KMS-11 (cell line): Measurements from ENCODE around the gene L1CAM.

Experiments used
- H2AFZ ChIP-seq: fragments of 200-600 bp; sonication (generic); 2 replicates; pipeline ENCODE4 v1.6.1; 2016; ENCODE audit warnings: antibody characterized with exemption, mixed run types, low read depth
- H3K27ac ChIP-seq: fragments of 200-600 bp; sonication (generic); 2 replicates; pipeline ENCODE4 v1.6.1; 2016; ENCODE audit warnings: mild to moderate bottlenecking, mixed run types
- H3K27me3 ChIP-seq: fragments of 200-600 bp; sonication (generic); 2 replicates; pipeline ENCODE4 v1.6.1; 2017; ENCODE audit warnings: mild to moderate bottlenecking, low read depth, mixed run types, moderate library complexity; ENCODE audit not compliant: insufficient read depth
- H3K36me3 ChIP-seq: fragments of 200-600 bp; sonication (generic); 2 replicates; pipeline ENCODE4 v1.6.1; 2017; ENCODE audit warnings: mild to moderate bottlenecking, mixed run types; ENCODE audit not compliant: insufficient read depth
- H3K4me1 ChIP-seq: fragments of 200-600 bp; sonication (generic); 2 replicates; pipeline ENCODE4 v1.6.1; 2016; ENCODE audit warnings: mild to moderate bottlenecking, low read depth, mixed run types; ENCODE audit not compliant: poor library complexity, severe bottlenecking
- H3K4me2 ChIP-seq: fragments of 200-600 bp; sonication (generic); 2 replicates; pipeline ENCODE4 v1.7.0; 2016; ENCODE audit warnings: mild to moderate bottlenecking, mixed run types
- H3K4me3 ChIP-seq: fragments of 200-600 bp; sonication (generic); IDR thresholded peaks from 2 replicates; pipeline ENCODE4 v1.6.1; 2017; ENCODE audit warnings: low read depth, low read length, mixed read lengths; ENCODE audit not compliant: insufficient read depth
- H3K79me2 ChIP-seq: fragments of 200-600 bp; sonication (generic); 2 replicates; pipeline ENCODE4 v1.6.1; 2016; ENCODE audit warnings: low read depth, mixed run types; ENCODE audit not compliant: insufficient read depth
- H3K9ac ChIP-seq: fragments of 200-600 bp; sonication (generic); 2 replicates; pipeline ENCODE4 v1.6.1; 2016; ENCODE audit warnings: mild to moderate bottlenecking, mixed run types
- H4K20me1 ChIP-seq: fragments of 200-600 bp; sonication (generic); 2 replicates; pipeline ENCODE4 v1.6.1; 2016; ENCODE audit warnings: mild to moderate bottlenecking, mixed run types; ENCODE audit not compliant: insufficient read depth
- CTCF ChIP-seq: fragments of 200-600 bp; sonication (generic); conservative IDR thresholded peaks from 2 replicates; pipeline ENCODE4 v1.6.1; 2017; ENCODE audit warnings: low read depth, mild to moderate bottlenecking, antibody characterized with exemption, low read length, moderate library complexity, mixed read lengths

Gene L1CAM

GRCh38 chrX:153927672-153927921, 41.6 kb upstream of the L1CAM start:
- no peak for TF ChIP-seq CTCF
- Histone ChIP-seq H3K36me3 (no peaks in the 10 kb centered on the region), H3K4me3 (no peak overlapping the region), H3K9ac (peak overlapping the region; percentile 90), H4K20me1 (no peaks in the 10 kb centered on the region), H3K4me2 (peak overlapping the region; percentile 86; the same call in 1 of the 2 replicates), H3K4me1 (peaks cover 21% of the 10 kb centered on the region), H2AFZ (no peak overlapping the region), H3K27ac (peak overlapping the region; percentile 95), H3K27me3 (no peaks in the 10 kb centered on the region), H3K79me2 (peaks cover 34% of the 10 kb centered on the region)

- no peaks in the 10 kb centered on the region for H4K20me1 ChIP-seq
- H3K79me2 ChIP-seq: peaks cover 37% of the 10 kb centered on the region
- TF ChIP-seq CTCF: 0 out of 2 replicates have a peak, but pooled peaks have one; percentile 10
- H2AFZ ChIP-seq: no peak overlapping the region
- peak overlapping the region; percentile 86 for H3K4me2 ChIP-seq
- peaks cover 21% of the 10 kb centered on the region for H3K4me1 ChIP-seq
- no peak overlapping the region for H3K4me3 ChIP-seq
- peak overlapping the region; percentile 90 for H3K9ac ChIP-seq
- H3K36me3 ChIP-seq: no peaks in the 10 kb centered on the region
- peak overlapping the region; percentile 95 for H3K27ac ChIP-seq
- H3K27me3 ChIP-seq: no peaks in the 10 kb centered on the region
Observed at GRCh38 chrX:153926858-153927671, 41.1 kb upstream of the L1CAM start.

DNA sequence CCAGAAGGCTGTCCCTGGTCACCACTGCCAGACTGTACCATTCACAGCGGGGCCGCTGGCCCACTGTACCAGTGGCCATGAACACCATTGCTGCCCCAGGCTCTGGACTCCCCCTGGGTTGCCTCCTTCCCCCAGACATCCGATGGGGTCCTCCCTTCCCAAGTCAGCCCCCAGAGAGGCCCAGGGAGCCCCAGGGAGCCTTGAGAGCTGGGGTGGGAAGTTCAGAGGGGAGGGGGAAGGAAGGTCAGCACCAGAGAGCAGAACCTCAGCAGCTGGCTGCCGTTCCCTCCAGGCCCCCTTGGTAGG, 40.5 kb upstream of the L1CAM start:
- H4K20me1 ChIP-seq: no peaks in the 10 kb centered on the region
- H3K4me2 ChIP-seq: peak overlapping the region; percentile 86
- H3K79me2 ChIP-seq: peaks cover 43% of the 10 kb centered on the region
- H3K4me3 ChIP-seq: no peak overlapping the region
- H3K27me3 ChIP-seq: no peaks in the 10 kb centered on the region
- no peaks in the 10 kb centered on the region for H3K36me3 ChIP-seq
- H3K9ac ChIP-seq: peak overlapping the region; percentile 90
- no peak for TF ChIP-seq CTCF
- H3K4me1 ChIP-seq: peaks cover 21% of the 10 kb centered on the region
- H2AFZ ChIP-seq: no peak overlapping the region
- H3K27ac ChIP-seq: peak overlapping the region; percentile 95

GRCh38 chrX:153925739-153926551, 40.0 kb upstream of the L1CAM start, which contains the start of gene ARHGAP4:
TSS of gene ARHGAP4 (minus strand) at chrX:153926264. CDS start at chrX:153926202, 62 bp downstream.
- H2AFZ ChIP-seq: no peak within 1 kb of the TSS
- TF ChIP-seq CTCF: no peak
- H3K27me3 ChIP-seq: no peaks in the 10 kb centered on the region
- H3K36me3 ChIP-seq: no peaks in the 10 kb centered on the region
- peak within 1 kb of the TSS; percentile 90 for H3K9ac ChIP-seq
- H3K79me2 ChIP-seq: peaks cover 43% of the 10 kb centered on the region
- H3K4me3 ChIP-seq: no peak within 1 kb of the TSS
- no peaks in the 10 kb centered on the region for H4K20me1 ChIP-seq
- peak within 1 kb of the TSS; percentile 95 for H3K27ac ChIP-seq
- H3K4me1 ChIP-seq: peaks cover 21% of the 10 kb centered on the region
- peak within 1 kb of the TSS; percentile 94 for H3K4me2 ChIP-seq
